GM19025 (cell line): Measurements from ENCODE around the gene USP6NL.
"Not testable (repeated sequence)": the region's sequence is repeated elsewhere in the genome, so short reads cannot be mapped to it uniquely, and the experiment has no call there.

ENCODE experiments used
- ATAC-seq: cut with Tn5 transposase; IDR thresholded peaks from one replicate; pipeline ENCODE4 v1.9.1; 2021; ENCODE audit warnings: mild to moderate bottlenecking, low read depth, moderate library complexity; ENCODE audit not compliant: unreplicated experiment

USP6NL gene

DNA sequence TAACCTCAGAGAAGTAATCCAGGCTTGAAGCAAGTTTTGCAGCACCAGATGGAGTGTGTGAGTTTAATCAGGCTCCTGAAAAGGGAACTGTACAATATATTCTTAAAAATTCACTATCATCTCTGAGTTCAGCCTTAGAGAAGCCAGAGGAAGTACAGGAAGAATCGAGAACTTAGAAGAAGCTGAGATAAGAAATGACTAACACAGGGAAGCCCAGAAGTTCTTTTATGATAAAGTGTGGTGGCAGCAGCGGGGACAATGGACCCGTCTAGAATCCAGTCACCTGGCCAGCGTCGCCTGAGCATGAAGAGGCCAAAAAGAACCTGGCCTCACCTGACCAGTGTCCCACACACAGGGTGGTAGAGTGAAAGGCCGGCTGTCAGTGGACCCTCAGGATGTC, 161.0 kb downstream of the USP6NL start:
- ATAC-seq, result no peak

DNA sequence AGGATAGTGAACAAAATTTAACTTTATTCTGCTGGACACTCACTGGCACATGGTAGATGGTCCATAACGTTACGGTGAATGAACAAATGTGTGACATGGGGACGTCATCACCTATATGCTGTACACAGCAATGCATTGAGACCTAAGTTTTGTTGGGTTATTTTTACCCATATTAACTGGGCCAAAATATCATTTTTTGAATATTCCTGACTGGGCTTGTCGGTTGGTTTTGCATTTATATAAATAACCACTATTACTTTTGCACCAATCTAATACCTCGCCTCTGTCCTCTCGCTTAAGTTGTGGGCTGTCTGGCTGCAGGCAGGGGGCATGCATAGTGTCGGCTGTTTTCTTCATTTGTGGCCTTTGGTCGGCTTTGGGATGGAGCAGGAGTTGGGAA, 161.7 kb downstream of the USP6NL start:
- no peak for ATAC-seq

DNA sequence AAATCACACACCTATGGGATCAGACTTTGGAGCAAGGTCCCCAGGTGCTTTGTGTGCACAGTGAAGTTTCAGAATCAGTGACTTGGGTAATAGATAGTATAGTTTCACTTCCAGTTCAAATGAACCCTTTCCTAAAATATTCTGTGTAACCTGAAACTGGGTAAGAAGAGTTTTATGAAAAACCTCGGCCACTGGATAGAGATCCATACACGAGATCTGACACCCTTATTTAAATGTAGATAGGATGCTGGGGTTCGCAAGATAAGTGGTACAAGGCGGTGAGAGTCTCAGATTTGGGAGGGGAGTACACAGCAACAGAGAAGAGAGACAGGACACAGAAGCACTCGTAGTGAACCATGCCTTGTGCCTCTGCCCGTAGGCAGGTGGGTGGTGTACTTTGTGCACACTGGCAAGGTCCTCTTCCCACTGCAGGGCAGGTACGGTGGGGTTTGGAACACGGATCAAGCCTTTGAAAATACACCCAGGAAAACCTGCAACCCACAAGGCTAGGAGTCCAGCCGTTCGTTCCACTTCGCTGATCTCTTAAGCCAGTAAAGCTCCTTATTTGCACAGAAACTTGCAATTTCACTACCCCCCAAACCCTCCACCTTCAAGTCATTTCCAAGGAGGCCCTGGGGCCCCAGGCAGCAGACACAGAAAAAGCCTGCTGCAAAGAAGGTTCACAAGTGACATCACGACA, 162.8 kb downstream of the USP6NL start:
- ATAC-seq, result peak; percentile 84

DNA sequence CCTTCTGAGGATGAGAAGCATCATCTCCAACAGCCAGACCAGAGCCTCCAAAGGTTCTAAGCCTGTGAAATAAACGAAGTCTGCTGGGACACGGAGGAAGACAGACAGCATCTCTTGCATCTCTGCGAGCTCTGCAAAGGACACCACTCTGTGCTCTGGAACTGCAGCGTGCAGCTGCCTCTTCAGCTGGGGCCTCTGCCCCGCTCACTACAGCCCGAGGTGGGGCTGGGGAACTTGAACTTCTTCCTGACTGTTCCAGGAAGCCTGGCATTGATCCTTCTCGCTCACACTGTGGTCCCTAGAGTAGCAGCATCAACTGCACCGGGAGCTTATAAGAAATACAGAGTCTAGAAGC, 163.3 kb downstream of the USP6NL start:
- ATAC-seq, result peak; percentile 40

DNA sequence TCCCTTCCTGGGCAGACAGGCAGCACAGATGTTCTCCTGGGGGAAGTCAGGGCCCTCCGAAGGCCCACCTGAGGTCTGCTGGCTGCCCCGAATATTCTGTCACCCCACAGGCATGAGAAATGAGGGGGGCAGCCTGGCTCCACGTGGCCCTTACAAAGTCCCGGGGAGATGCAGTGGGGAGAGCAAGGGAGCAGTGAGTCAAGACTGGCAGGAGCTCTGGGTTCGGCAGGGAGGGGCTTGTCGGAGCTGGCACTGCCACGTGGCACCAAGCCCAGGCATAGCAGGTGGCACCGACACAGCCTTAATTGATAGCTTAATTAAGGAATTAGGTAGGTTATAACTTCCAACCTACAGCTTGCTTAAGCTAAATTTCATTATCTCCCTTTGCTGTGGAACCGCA, 163.9 kb downstream of the USP6NL start:
- ATAC-seq, result no peak

DNA sequence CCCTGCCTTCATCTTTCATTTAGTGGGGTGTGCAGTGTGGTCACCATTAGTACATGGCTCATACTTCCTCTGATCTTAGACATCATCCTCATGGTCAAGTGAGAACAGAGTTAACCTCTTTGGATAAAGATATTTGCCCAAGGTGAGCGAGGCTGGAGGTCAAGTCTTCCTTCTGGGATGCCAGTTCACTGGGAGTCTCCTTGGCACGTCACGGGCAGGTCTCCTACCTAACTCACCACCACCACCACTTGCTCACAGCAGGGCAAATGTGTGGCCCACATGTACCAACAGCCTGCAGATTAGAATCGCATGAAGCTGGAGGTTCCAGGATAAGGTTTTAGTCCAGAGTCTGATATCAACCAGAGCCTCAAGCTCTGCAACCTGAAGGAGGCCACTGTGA, 164.6 kb downstream of the USP6NL start:
- no peak for ATAC-seq

DNA sequence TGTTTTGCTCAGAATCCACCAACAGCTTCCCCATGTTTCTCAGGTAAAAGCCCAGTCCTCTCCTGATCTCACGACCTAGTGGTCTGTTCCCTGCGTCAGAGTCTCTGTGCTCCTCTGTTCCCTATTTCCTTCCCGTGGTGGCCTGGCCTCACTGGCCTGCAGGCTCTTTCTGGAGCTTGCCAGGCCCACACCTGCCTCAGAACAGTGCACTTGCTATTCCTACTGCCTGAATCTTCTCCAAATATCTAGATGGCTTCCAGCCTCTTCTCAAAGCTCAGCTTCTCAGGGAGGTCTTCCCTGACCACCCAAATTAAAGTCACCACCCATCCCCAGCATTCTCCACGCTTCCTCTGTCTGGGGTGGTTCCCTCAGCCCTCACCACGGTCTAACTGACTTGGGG, 165.3 kb downstream of the USP6NL start:
- no peak for ATAC-seq

DNA sequence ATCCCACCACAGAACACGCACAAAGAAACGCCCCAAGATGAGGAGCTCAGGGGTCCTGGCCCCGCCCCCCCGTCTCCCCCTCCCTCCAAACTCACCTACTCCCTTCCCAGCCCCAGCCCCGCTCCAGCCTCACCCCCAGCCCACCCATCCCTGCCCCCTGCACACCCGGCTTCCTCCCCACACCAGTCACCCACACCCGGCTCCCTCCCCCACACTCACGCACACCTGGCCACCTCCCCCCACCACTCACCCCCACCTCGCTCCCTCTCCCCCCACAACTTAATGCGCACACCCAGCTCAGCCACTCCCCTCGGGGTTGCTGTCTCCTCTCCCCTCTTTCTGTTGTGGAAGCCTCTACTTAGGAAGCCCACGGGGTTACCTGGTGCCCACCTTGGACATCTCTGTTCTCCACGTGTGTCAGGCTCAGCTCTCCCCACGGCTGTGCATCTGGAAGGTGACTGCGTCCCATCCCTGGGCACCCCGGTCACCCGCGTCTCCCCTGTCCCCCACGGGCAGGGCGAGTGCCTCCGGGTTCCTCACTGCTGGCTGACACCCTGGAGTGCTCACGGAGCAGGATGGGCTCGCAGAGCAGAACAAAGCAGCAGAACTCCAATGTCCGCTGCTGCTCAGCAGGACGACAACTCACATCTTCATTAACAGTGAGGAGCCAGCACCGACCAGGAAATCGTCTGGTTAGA, 166.8 kb downstream of the USP6NL start:
- no peak for ATAC-seq

DNA sequence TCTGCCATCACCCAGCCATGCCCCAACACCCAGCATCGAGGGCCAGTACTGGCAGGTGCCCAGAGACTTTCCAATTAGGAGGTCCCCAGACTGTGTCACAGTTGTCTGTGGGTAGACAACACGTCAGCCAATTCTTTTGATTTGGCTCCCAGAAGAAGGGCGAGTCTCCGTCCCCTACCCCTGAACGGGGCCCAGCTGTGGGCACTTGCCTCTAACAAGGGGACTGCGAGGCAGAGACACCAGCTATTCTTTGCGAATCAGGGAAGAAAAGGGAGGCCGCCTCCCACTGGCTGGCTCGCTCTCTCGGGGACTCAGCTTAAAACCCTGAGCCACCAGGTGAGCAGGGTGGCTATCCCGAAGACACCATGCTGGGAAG, 167.3 kb downstream of the USP6NL start:
- no peak for ATAC-seq

DNA sequence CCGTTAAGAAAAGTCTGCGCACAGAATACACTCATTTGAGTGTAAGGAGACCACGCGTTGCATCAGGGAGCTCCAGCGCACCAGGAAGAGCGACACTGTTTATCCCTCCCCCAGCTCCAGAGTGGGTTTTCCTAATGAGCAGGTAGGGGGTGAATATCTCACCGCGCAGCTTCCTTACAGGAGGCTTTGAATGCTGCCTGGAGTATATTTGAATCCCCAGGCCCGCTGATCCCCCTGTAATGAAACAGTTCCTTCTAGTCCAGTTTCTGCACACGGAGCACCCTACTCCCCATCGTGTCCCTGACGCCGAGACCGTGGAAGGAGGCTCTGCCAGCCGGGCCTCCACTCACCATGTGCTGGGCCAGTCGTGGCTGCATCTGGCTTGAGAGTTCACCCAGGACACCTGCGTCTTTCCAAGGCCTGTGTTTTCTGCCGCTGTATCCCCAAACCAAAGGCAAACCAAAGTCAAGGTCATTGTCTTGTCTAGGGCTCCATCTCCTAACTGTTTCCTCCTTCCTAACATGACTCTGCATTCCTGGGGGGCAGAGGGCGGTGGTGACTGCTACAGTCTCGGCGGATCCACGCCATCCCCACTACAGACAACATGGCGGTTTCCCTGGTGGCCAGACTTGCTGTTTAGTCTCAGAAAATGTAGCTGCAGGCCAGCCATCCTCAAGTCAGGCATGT, 167.8 kb downstream of the USP6NL start:
- ATAC-seq, result no peak

DNA sequence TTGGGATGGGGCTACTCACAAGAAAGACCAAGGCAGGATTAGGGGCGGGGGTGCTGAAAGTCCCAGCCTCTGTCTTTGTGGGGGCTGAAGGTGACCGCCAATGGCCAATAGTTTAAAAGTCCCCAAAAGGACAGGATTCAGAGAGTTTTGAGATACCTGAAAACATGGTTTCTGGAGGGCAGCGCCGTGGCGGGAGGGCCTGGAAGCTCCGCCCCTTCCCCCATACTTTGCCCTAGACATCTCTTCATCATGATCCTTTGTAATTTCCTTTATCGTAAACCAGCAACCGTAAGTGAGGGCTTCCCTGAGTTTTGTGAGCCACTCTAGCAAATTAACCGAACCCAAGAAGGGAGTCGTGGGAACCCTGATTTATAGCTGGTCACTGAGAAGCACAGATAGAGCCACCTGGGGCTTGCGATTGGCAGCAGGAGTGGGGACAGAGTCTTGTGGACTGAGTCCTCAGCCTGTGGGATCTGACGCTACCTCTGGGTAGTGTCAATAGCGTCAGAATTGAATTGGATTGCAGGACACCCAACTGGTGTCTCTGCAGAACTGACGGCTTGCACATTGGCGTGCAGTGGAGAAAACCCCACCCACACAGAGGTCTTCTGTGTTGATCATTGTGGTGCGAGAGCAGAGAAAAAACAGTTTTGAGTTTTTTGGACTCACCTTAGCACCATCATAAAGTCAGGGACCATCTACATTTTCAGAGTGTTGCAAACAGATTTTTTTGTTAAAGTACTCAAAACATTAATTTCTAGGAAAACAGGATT, 169.3 kb downstream of the USP6NL start:
- ATAC-seq, result no peak

DNA sequence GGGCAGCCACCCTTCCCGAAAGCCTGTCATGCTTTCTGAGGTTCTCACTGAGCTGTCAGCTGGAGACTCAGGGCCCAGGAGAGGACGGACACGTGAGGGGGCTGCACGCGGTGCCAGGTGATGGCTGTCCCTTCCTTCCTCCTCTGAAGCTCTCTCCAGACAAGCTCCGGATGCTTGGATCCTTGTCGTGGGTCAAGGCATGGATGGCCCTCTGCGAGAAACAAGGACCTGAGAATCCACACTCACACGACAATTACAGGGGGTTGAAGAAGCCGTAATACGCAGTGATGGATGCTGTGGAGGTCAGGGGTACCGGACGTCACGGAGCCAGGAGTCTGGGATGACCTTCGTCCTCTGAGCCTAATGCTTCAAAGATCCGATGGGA, 170.3 kb downstream of the USP6NL start:
- no peak for ATAC-seq

DNA sequence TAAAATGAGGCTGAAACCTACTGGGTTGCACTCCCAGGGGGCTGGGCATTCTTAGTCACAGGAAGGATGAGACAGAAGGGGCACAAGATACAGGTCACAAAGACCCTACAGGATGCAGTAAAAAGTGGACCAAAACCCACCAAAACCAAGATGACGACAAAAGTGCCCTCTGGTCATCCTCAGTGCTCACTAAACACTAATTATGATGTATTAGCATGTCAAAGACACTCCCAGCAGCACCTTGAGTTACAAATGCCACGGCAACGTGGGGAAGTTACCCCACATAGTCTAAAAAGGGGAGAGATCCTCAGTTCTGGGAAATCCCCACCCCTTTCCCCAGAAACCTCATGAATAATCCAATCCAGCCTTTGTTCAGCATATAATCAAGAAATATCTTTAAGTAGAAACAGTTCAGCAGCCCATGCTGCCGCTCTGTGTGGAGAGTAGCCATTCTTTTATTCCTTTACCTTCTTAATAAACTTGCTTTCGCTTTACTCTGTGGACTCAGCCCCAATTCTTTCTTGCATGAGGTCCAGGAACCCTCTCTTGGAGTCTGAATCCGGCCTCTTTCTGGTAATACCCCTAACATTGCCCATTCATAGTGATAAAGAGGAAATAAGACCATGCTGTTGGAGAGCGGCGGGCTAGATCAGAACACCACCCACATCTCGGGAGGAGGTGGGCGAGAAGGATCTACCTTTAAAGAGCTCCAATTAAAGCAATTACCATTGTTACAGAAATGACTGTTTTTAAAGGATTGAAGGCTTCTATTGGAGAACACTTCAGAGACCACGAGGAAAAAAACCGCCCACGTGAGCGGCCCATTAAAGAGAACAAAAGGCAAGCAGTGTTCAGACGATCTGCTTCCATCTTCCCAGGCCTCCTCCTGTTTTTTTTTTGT, 170.9 kb downstream of the USP6NL start:
- ATAC-seq, result no peak

DNA sequence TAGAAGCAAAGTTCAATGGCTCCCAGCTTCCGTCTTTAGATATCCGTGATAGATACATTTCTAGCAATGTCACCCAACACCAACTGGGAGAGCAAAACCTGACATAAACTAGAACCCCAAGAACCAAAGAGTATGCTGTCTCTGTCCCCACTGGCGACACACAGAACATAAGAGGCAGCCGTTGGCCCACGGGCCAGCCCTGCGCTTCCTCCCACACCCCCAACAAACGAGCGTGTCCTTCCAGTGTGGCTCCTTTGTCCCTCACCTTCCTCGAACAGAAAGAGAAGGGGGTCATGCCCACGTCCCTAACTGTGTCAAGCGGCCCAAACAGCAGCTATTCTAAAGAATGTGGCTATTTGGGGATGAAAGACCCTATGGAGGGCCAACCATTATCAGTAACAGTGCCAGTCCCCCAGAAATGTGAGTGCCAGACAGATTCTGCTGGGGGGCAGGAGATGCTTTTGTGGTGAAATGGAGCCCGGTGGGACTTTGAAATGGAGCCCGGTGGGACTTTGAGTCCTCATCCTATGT, 171.9 kb downstream of the USP6NL start:
- ATAC-seq, result no peak

DNA sequence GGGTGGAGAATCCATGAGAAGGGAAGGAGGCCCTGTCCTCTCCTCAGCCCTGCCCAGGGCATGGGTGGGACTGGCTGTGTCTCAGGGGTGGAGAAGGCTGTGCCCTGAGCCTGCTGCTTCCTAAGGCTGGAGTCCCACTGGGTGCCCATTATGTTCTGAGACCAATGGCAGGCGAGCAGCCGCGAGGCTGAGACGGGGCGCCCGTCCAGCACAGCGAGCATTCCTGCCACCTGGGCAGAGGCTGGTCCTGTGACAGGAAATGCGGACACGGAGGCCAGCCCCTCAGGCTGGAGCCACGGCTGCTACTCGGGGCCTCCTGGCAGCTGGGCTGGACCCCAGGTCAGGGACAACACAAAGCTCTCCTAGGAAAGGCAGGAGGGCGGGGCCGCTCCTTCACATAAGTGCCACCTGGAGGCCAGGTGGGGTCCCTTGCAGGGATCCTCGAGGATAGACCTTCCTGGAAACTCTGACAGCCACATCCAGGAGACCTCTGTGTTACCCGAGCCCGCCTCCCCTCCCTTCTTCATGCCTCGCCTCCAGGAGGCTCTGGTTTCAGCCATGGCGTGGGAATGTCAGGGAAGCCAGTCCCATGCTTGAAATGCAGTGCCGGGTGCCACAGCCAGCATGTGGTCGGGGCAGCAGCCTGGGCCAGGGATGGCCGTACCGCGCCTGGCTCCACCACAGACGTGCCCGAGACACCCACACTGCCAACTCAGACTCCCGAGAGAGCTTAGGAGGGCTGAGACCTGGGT, 173.9 kb downstream of the USP6NL start:
- ATAC-seq, result no peak

DNA sequence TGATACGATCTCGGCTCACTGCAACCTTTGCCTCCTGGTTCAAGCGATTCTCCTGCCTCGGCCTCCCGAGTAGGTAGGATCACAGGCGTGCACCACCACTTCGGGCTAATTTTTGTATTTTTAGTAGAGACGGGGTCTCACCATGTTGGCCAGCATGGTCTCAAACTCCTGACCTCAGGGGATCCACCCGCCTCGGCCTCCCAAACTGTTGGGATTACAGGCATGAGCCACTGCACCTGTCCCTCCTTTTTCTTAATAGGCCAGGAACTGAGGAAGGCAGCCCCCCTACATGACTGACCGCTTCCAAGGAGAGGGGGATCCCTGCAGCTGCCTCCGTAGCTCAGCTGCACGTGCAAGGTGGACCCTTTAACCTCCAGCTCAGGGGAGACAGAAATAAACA, 175.0 kb downstream of the USP6NL start:
- ATAC-seq, result not testable (repeated sequence)

DNA sequence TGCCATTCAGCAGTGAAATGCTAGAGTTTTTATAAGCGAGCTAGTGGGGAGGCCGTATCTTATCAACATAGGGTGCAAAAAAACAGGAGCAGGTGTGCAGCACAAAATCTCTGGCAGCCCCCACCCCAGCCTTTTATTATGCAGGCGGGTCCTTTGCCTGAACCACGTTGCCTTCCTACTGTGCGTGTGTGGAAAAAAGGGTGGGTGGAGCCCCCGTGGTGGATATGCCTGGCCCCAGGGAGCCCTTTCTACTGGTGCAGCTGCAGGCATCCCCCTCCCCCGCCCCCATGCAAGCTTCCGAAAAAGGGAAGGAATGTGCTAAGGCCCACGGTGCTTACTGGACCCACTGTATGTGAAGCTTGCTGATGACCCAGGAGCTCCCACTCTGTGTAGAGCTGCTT, 175.9 kb downstream of the USP6NL start:
- no peak for ATAC-seq

DNA sequence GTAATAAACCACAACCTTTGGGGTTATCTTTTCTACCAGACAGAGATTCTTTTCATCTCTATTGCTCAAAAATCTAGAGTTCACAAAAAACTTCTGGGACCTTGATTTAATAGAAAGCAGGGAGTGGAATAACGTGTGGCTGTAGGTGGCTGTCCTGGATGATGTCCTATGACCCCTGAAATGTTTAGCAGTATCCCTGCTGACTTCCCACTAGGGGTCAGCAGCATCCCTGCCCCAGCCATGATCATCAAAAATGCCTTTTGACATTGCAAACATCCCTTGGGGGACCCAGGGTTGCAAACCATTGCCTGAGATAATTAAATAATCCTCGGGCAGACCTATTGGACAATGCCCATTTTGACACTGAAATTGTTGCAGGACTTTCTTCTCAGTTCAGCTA, 177.1 kb downstream of the USP6NL start:
- no peak for ATAC-seq

DNA sequence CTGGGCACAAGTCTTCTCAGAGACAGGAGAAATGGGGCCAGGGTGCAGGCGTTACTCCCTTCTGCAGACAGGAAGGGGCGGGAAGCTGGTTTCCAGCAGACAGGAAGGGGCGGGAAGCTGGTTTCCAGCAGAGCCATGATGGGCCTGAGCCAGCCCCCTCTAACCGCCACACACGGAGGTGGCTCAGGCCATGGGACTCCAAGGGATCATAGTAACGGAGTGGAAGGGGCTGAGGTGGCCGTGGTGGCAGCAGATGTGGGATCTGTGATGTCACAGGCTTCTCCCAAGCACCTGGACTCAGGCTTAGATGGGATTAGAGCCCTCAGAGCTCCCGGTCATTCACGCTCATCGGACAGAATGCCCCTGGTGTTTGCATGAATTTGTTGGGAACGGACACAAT, 177.8 kb downstream of the USP6NL start:
- no peak for ATAC-seq
